Caco-2 (cell line): ENCODE data around the gene ASB17. TPM values are rescaled to one million over a fixed set of nuclear protein-coding genes. Genes with fewer than 3 reads are reported as not detected.

Experiments
- BruUV-seq: library from RNA; stranded (reverse); fragments of 400-500 nt; replicated peaks from 2 replicates; lab custom pipeline; 2021; lab: Mats Ljungman, UMichigan
- CTCF ChIA-PET: fragments of 300-600 bp; sonication (Branson Sonifier 250); formaldehyde crosslinking; loops from one replicate; lab custom pipeline; 2022; ENCODE audit warnings: antibody characterized with exemption; lab: Charles Lee
- POLR2A ChIA-PET: fragments of 300-600 bp; sonication (Branson Sonifier 250); formaldehyde crosslinking; loops from one replicate; lab custom pipeline; 2022; ENCODE audit warnings: antibody characterized with exemption; lab: Charles Lee
- DNase-seq, 2 experiments: peaks; one replicate each; pipeline versions ENCODE4 v3.0.0 to v3.0.0-alpha.2; 2020 to 2022
- H3K27me3 ChIP-seq: replicated peaks from 2 replicates; pipeline ENCODE4 v1.6.0; 2011; ENCODE audit warnings: low read length; ENCODE audit not compliant: control insufficient read depth, insufficient read depth
- H3K36me3 ChIP-seq: 2 replicates; pipeline ENCODE4 v1.5.1; 2011; ENCODE audit warnings: low read length; ENCODE audit not compliant: control insufficient read depth, insufficient read depth
- H3K4me1 ChIP-seq: fragments of 250-450 bp; sonication (Bioruptor Pico); 2 replicates; pipeline ENCODE4 v1.5.1; 2020; ENCODE audit warnings: mild to moderate bottlenecking
- H3K4me3 ChIP-seq: 2 replicates; pipeline ENCODE4 v1.5.1; 2011; ENCODE audit warnings: low read depth, mild to moderate bottlenecking, control low read depth, low read length
- H3K9me3 ChIP-seq: fragments of 250-450 bp; sonication (Bioruptor Pico); 2 replicates; pipeline ENCODE4 v1.5.1; 2020; ENCODE audit warnings: mild to moderate bottlenecking, moderate library complexity
- H3K27ac Mint-ChIP-seq: one replicate; pipeline ENCODE4 v1.8.0; 2022; ENCODE audit warnings: mixed read lengths; ENCODE audit not compliant: unreplicated experiment
- H3K27me3 Mint-ChIP-seq: one replicate; pipeline ENCODE4 v1.8.0; 2022; ENCODE audit warnings: mixed read lengths; ENCODE audit not compliant: insufficient read depth, unreplicated experiment
- H3K36me3 Mint-ChIP-seq: one replicate; pipeline ENCODE4 v1.8.0; 2022; ENCODE audit warnings: mild to moderate bottlenecking, mixed read lengths; ENCODE audit not compliant: insufficient read depth, unreplicated experiment
- H3K4me1 Mint-ChIP-seq: one replicate; pipeline ENCODE4 v1.8.0; 2022; ENCODE audit warnings: low read depth, mixed read lengths; ENCODE audit not compliant: unreplicated experiment
- H3K4me3 Mint-ChIP-seq: one replicate; pipeline ENCODE4 v1.8.0; 2022; ENCODE audit warnings: mild to moderate bottlenecking, moderate library complexity, mixed read lengths; ENCODE audit not compliant: unreplicated experiment
- H3K9me3 Mint-ChIP-seq: one replicate; pipeline ENCODE4 v1.8.0; 2022; ENCODE audit warnings: mixed read lengths; ENCODE audit not compliant: unreplicated experiment
- CTCF ChIP-seq, 2 experiments: fragments of 200-600 bp in 1 of 2; IDR thresholded peaks; 1 replicate in 1 of 2; 2 replicates in 1 of 2; pipeline versions ENCODE4 v1.5.1 to v1.8.0; 2011 to 2022; ENCODE audit warnings: antibody characterized with exemption in 1 of 2, control low read depth in 1 of 2, inconsistent platforms in 1 of 2, low read depth in 1 of 2, low read length in 1 of 2, mild to moderate bottlenecking in 1 of 2, moderate library complexity in 1 of 2; ENCODE audit not compliant: insufficient read depth in 1 of 2, severe bottlenecking in 1 of 2, unreplicated experiment in 1 of 2
- intact Hi-C: fragments of 100-400 bp; cut with micrococcal nuclease; formaldehyde crosslinking; loops from one replicate; pipeline ENCODE4 v1.10.0; 2022; ENCODE audit not compliant: unreplicated experiment
- total RNA-seq: library from RNA; stranded (reverse); gene quantifications from 2 replicates; pipeline ENCODE4 v1.2.3, GENCODE V29; 2022

Gene ASB17
- total RNA-seq, 1 experiment from 2014 or later = not detected

DNA sequence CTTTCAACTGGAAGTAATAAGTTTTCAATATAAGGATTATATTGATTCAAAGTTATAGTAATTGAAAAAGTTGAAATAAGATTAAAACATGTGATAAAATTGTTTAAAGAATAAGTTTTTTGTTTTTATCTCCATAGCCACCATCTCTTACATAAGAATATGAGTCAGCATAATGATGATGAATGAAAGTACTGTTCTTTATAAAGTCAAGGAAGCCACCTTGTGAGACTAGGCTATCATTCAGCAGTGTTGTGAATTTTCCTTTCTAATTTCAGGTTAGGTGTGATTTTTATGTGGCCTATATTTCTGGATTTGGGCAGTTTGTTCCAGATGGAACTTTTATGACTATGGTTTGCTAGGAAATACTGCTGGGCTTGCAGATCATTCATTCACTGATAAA is 22.4 kb upstream of the ASB17 start:
- intact Hi-C loops = no loop called here
- H3K4me3 Mint-ChIP-seq = no peak overlapping the region
- H3K9me3 Mint-ChIP-seq = peaks cover 32% of the 10 kb centered on the region
- H3K27me3 ChIP-seq = no peaks in the 10 kb centered on the region
- ChIA-PET CTCF (no interaction called here), POLR2A (no interaction called here)
- peak overlapping the region; percentile 92 for H3K27ac Mint-ChIP-seq
- peaks cover 4% of the 10 kb centered on the region; the same call in 1 of the 2 replicates for H3K9me3 ChIP-seq
- no peaks in the 10 kb centered on the region for H3K27me3 Mint-ChIP-seq
- no peaks in the 10 kb centered on the region for H3K36me3 Mint-ChIP-seq
- no peak for TF ChIP-seq CTCF (IDR thresholded peaks at IDR 0.05; ENCODE audit: insufficient read depth in 1 of 2, low read depth in 1 of 2, low read length in 1 of 2, severe bottlenecking in 1 of 2, unreplicated experiment in 1 of 2)
- H3K4me1 Mint-ChIP-seq = peaks cover 16% of the 10 kb centered on the region
- no TSS peak for BruUV-seq
- no peak for DNase-seq
- H3K4me1 ChIP-seq = peaks cover 44% of the 10 kb centered on the region
- H3K36me3 ChIP-seq = no peaks in the 10 kb centered on the region
- no peak overlapping the region for H3K4me3 ChIP-seq

DNA sequence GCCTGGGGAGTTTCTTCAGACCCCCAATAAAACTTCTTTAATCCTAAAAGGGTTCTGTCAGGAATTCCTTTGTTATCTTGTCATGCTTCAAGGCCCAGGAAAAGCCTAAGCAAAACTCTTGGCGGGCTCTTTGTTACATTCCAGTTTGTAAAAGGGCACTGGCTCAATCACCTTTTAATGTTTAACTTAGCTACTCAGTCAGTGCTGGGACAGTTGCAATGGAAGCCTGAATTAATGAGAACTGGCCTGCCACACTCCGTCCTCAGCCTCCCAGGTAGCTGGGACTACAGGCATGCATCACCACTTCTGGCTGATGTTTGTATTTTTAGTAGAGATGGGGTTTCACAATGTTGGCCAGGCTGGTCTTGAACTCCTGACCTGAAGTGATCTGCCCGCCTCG is 21.3 kb upstream of the ASB17 start:
- peaks cover 21% of the 10 kb centered on the region for H3K4me1 Mint-ChIP-seq

GRCh38 chr1:75952016-75952415 is 19.8 kb upstream of the ASB17 start:
- Mint-ChIP-seq H3K4me1 (peaks cover 17% of the 10 kb centered on the region), H3K9me3 (peaks cover 23% of the 10 kb centered on the region), H3K27me3 (no peaks in the 10 kb centered on the region), H3K4me3 (no peak overlapping the region), H3K36me3 (no peaks in the 10 kb centered on the region), H3K27ac (no peak overlapping the region)
- no peak for TF ChIP-seq CTCF (IDR thresholded peaks at IDR 0.05; ENCODE audit: insufficient read depth in 1 of 2, low read depth in 1 of 2, low read length in 1 of 2, severe bottlenecking in 1 of 2, unreplicated experiment in 1 of 2)
- intact Hi-C loops = loop anchor here (1.0 to 2.0 kb wide), 2 partner anchors 15 to 109 kb away; no protein-coding TSS in a partner anchor
- Histone ChIP-seq H3K4me3 (no peak overlapping the region), H3K9me3 (peaks cover 7% of the 10 kb centered on the region; the same call in 1 of the 2 replicates), H3K36me3 (no peaks in the 10 kb centered on the region), H3K27me3 (no peaks in the 10 kb centered on the region), H3K4me1 (peaks cover 41% of the 10 kb centered on the region)
- BruUV-seq = no TSS peak
- DNase-seq = no peak
- ChIA-PET POLR2A (no interaction called here), CTCF (no interaction called here)

More for the DNA sequence above, 21.3 kb upstream of the ASB17 start:
- peaks cover 26% of the 10 kb centered on the region for H3K9me3 Mint-ChIP-seq
- ChIA-PET CTCF (no interaction called here), POLR2A (no interaction called here)
- intact Hi-C loops = loop anchor here (1.0 to 2.0 kb wide), 2 partner anchors 11 to 111 kb away; no protein-coding TSS in a partner anchor
- H3K27ac Mint-ChIP-seq = peak overlapping the region; percentile 22
- no peaks in the 10 kb centered on the region for H3K36me3 ChIP-seq
- no peak overlapping the region for H3K4me3 Mint-ChIP-seq
- H3K9me3 ChIP-seq = peaks cover 7% of the 10 kb centered on the region; the same call in 1 of the 2 replicates
- no TSS peak for BruUV-seq
- peak; percentile 66 to 74 for DNase-seq
- TF ChIP-seq CTCF (IDR thresholded peaks at IDR 0.05; ENCODE audit: insufficient read depth in 1 of 2, low read depth in 1 of 2, low read length in 1 of 2, severe bottlenecking in 1 of 2, unreplicated experiment in 1 of 2) = no peak
- no peak overlapping the region for H3K4me3 ChIP-seq
- no peaks in the 10 kb centered on the region for H3K27me3 ChIP-seq
- H3K4me1 ChIP-seq = peaks cover 44% of the 10 kb centered on the region
- H3K36me3 Mint-ChIP-seq = no peaks in the 10 kb centered on the region
- H3K27me3 Mint-ChIP-seq = no peaks in the 10 kb centered on the region
